GM12891 (cell line): ENCODE results near the gene MET.

Source experiments
- POLR2A ChIP-seq: IDR thresholded peaks from 2 replicates; pipeline ENCODE4 v1.6.1; 2011; ENCODE audit warnings: low read depth, low read length, control low read depth
- TAF1 ChIP-seq: IDR thresholded peaks from 2 replicates; pipeline ENCODE4 v1.6.1; 2011; ENCODE audit warnings: low read depth, low read length, control low read depth

DNA sequence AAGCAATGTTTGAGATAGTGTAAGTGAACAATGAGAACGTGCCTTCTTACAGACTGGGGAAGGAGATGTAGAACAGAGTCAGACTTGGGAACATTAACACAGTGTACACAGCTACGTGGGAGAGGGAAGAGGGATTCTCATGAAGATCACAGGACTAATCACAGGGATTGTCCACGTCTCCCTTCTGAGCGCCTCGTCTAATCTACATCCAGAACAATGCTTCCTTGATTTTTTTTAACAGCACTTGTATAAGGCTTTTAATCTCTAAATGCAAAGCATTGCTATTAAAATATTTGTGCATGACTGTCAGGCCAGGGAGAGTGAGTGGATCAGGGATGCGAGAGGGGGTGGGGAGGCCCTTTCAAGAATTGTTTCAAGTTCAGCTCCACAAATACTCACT, 62.7 kb downstream of the MET start:
- no peak for TF ChIP-seq TAF1
- no peak for TF ChIP-seq POLR2A
